GM18951 (cell line): ENCODE data around the gene SPTAN1.
"Not testable (repeated sequence)": the region's sequence is repeated elsewhere in the genome, so short reads cannot be mapped to it uniquely, and the experiment has no call there.

Experiments
- POLR2A ChIP-seq: IDR thresholded peaks from 4 replicates; pipeline ENCODE4 v1.6.1; 2011; ENCODE audit warnings: mild to moderate bottlenecking; ENCODE audit not compliant: insufficient read length, insufficient read depth; ENCODE audit errors: extremely low read depth
- in situ Hi-C: fragments of 300-500 bp; cut with MboI; formaldehyde crosslinking; loops from one replicate; pipeline ENCODE4 v1.12.0; 2022; ENCODE audit warnings: low sequenced_read_pairs, mixed read lengths, inconsistent platforms; ENCODE audit not compliant: unreplicated experiment

Gene SPTAN1

GRCh38 chr9:128634651-128635262 lies 82.4 kb downstream of the SPTAN1 start:
- no peak for TF ChIP-seq POLR2A
- in situ Hi-C loops, result no loop called here

GRCh38 chr9:128635266-128636023 lies 83.1 kb downstream of the SPTAN1 start:
- in situ Hi-C loops, result no loop called here
- no peak for TF ChIP-seq POLR2A

- in situ Hi-C loops, result no loop called here
- no peak for TF ChIP-seq POLR2A
Measured at GRCh38 chr9:128636024-128636390, 83.6 kb downstream of the SPTAN1 start.

GRCh38 chr9:128636556-128637530 lies 84.5 kb downstream of the SPTAN1 start:
- in situ Hi-C loops, result no loop called here

GRCh38 chr9:128637656-128638055 lies 85.3 kb downstream of the SPTAN1 start:
- in situ Hi-C loops, result no loop called here
- no peak for TF ChIP-seq POLR2A

More at GRCh38 chr9:128636556-128637530, 84.5 kb downstream of the SPTAN1 start:
- no peak for TF ChIP-seq POLR2A

- in situ Hi-C loops, result no loop called here
- TF ChIP-seq POLR2A, result no peak
Measured at GRCh38 chr9:128638580-128638979, 86.2 kb downstream of the SPTAN1 start.

GRCh38 chr9:128640603-128641002 lies 88.2 kb downstream of the SPTAN1 start:
- in situ Hi-C loops, result no loop called here
- no peak for TF ChIP-seq POLR2A

- TF ChIP-seq POLR2A, result no peak
- in situ Hi-C loops, result no loop called here
Measured at GRCh38 chr9:128642675-128643245, 90.4 kb downstream of the SPTAN1 start.

- TF ChIP-seq POLR2A, result no peak
- in situ Hi-C loops, result no loop called here
Measured at GRCh38 chr9:128643519-128644300, 91.3 kb downstream of the SPTAN1 start.

GRCh38 chr9:128648206-128648605 lies 95.8 kb downstream of the SPTAN1 start:
- in situ Hi-C loops, result not testable (repeated sequence)

- in situ Hi-C loops, result no loop called here
- no peak for TF ChIP-seq POLR2A
Measured at GRCh38 chr9:128651798-128652197, 99.4 kb downstream of the SPTAN1 start.

- in situ Hi-C loops, result no loop called here
- TF ChIP-seq POLR2A, result no peak
Measured at GRCh38 chr9:128653908-128654307, 101.5 kb downstream of the SPTAN1 start.
